HepG2 (cell line): ENCODE measurements around the gene SLC5A6. TPM values are rescaled to one million over a fixed set of nuclear protein-coding genes. Genes with fewer than 3 reads are reported as not detected.

Experiments used
- FOXJ3 ChIP-seq: sonication (generic); formaldehyde crosslinking; IDR thresholded peaks from 2 replicates; pipeline ENCODE4 v1.4.0; 2020; ENCODE audit warnings: missing genetic modification reagents, mild to moderate bottlenecking, borderline replicate concordance
- HDAC2 ChIP-seq: sonication (generic); formaldehyde crosslinking; IDR thresholded peaks from 2 replicates; pipeline ENCODE4 v1.4.0; 2020; ENCODE audit warnings: missing genetic modification reagents
- MED8 ChIP-seq: sonication (generic); formaldehyde crosslinking; IDR thresholded peaks from 2 replicates; pipeline ENCODE4 v1.8.1; 2023; ENCODE audit warnings: mild to moderate bottlenecking, missing genetic modification reagents; ENCODE audit not compliant: insufficient replicate concordance
- MEF2D ChIP-seq: sonication (generic); formaldehyde crosslinking; IDR thresholded peaks from 2 replicates; pipeline ENCODE4 v1.5.1; 2020; ENCODE audit warnings: mild to moderate bottlenecking, missing genetic modification reagents
- MIER3 ChIP-seq: IDR thresholded peaks from 2 replicates; pipeline ENCODE4 v1.6.1; 2016; ENCODE audit warnings: missing compliant biosample characterization, borderline replicate concordance
- RFX1 ChIP-seq: fragments of 450-650 bp; IDR thresholded peaks from 2 replicates; pipeline ENCODE4 v1.6.1; 2017
- SKI ChIP-seq: fragments of 450-650 bp; IDR thresholded peaks from one replicate; pipeline ENCODE4 v1.6.1; 2018; ENCODE audit warnings: mild to moderate bottlenecking; ENCODE audit not compliant: partially characterized antibody
- SPEN ChIP-seq: sonication (generic); formaldehyde crosslinking; IDR thresholded peaks from 2 replicates; pipeline ENCODE4 v1.5.1; 2020; ENCODE audit warnings: low read depth, mild to moderate bottlenecking, missing genetic modification reagents
- SRF ChIP-seq: IDR thresholded peaks from 2 replicates; pipeline ENCODE4 v1.6.1; 2011; ENCODE audit warnings: mild to moderate bottlenecking, low read depth, low read length, moderate library complexity
- ZBTB7B ChIP-seq: sonication (generic); formaldehyde crosslinking; IDR thresholded peaks from 2 replicates; pipeline ENCODE4 v1.4.0; 2020; ENCODE audit warnings: missing genetic modification reagents
- ZNF124 ChIP-seq: sonication (generic); formaldehyde crosslinking; IDR thresholded peaks from 2 replicates; pipeline ENCODE4 v1.4.0; 2020; ENCODE audit warnings: missing genetic modification reagents
- ZNF331 ChIP-seq: sonication (generic); formaldehyde crosslinking; IDR thresholded peaks from 2 replicates; pipeline ENCODE4 v1.4.0; 2020; ENCODE audit warnings: missing genetic modification reagents
- ZNF33A ChIP-seq: sonication (generic); formaldehyde crosslinking; IDR thresholded peaks from 2 replicates; pipeline ENCODE4 v1.5.1; 2020; ENCODE audit warnings: missing genetic modification reagents, mild to moderate bottlenecking, moderate library complexity, borderline replicate concordance
- ZNF816 ChIP-seq: sonication (generic); formaldehyde crosslinking; IDR thresholded peaks from 2 replicates; pipeline ENCODE4 v1.8.0; 2022; ENCODE audit warnings: missing genetic modification reagents, mild to moderate bottlenecking, borderline replicate concordance
- polyA plus RNA-seq, 8 experiments: library from polyadenylated mRNA; depleted of rRNA in 3 of 8; stranded (reverse) in 7 of 8; unstranded in 1 of 8; fragments of >200 nt; fragmentation: Illumina TruSeq in 4 of 8; extraction: Trizol in 4 of 8; gene quantifications; 2 replicates each; pipeline versions ENCODE4 v1.2.1 to v1.2.3, GENCODE V29; 2011 to 2016; ENCODE audit warnings: low read depth in 4 of 8, missing spikeins in 1 of 8, mixed read lengths in 1 of 8; ENCODE audit not compliant: insufficient read depth in 1 of 8
- total RNA-seq, 5 experiments: library from RNA; depleted of rRNA; stranded (reverse); fragments of >200 nt; fragmentation: Illumina TruSeq; extraction: Trizol; gene quantifications; 2 replicates each; pipeline ENCODE4 v1.2.3, GENCODE V29; 2016; ENCODE audit warnings: low read depth in 1 of 5
- TF ChIP-seq, protein P1 (sequence below): sonication (generic); formaldehyde crosslinking; IDR thresholded peaks from 2 replicates; pipeline ENCODE4 v1.4.0; 2020; ENCODE audit warnings: missing genetic modification reagents
- TF ChIP-seq, protein P2 (sequence below): sonication (generic); formaldehyde crosslinking; IDR thresholded peaks from 2 replicates; pipeline ENCODE4 v1.4.0; 2020; ENCODE audit warnings: missing genetic modification reagents
- TF ChIP-seq, protein P3 (sequence below): sonication (generic); formaldehyde crosslinking; IDR thresholded peaks from 2 replicates; pipeline ENCODE4 v1.9.0; 2021; ENCODE audit warnings: missing genetic modification reagents, mild to moderate bottlenecking, borderline replicate concordance
- TF ChIP-seq, protein P4 (sequence below): IDR thresholded peaks from 2 replicates; pipeline ENCODE4 v1.6.1; 2016; ENCODE audit warnings: low read depth, missing genetic modification reagents, missing compliant biosample characterization
- TF ChIP-seq, protein P5 (sequence below): fragments of 450-650 bp; IDR thresholded peaks from 2 replicates; pipeline ENCODE4 v1.6.1; 2016

The SLC5A6 gene
- total and polyA plus RNA-seq, 2 of the 13 experiments (the other 11 are each of a cell fraction or from before 2014, with no cell fraction given) = 135 to 417 TPM

DNA sequence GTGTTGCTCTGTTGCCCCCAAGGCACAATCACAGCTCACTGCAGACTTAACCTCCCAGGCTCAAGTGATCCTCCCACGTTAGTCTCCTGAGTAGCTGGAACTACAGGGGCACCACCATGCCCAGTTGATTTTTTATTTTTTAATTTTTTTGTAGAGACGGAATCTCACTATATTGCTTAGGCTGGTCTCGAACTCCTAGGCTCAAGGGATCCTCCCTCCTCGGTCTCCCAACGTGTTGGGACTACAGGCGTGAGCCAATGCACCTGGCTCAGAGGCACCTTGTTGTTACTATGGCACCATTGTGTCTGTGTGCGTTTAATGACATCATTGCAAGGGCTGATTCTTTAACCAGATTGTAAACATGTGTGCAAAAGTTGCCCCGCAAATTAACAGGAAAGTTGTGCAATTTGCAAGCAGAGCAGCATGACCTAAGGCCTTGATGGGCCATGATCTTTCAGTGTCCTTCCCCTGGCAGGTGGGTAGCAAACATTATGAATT is 40.7 kb downstream of the SLC5A6 start (continued):
- TF ChIP-seq, protein P1, sequence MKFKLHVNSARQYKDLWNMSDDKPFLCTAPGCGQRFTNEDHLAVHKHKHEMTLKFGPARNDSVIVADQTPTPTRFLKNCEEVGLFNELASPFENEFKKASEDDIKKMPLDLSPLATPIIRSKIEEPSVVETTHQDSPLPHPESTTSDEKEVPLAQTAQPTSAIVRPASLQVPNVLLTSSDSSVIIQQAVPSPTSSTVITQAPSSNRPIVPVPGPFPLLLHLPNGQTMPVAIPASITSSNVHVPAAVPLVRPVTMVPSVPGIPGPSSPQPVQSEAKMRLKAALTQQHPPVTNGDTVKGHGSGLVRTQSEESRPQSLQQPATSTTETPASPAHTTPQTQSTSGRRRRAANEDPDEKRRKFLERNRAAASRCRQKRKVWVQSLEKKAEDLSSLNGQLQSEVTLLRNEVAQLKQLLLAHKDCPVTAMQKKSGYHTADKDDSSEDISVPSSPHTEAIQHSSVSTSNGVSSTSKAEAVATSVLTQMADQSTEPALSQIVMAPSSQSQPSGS (CRISPR knock-in tag) = peak; percentile 99
- TF ChIP-seq MEF2D (CRISPR knock-in tag) (peak; percentile 74), RFX1 (peak; percentile 81), ZNF33A (peak; percentile 67; the same call in 1 of the 2 replicates), SRF (no peak), SPEN (CRISPR knock-in tag) (peak; percentile 75), ZBTB7B (CRISPR knock-in tag) (0 out of 2 replicates have a peak, but pooled peaks have one; percentile 23), ZNF331 (CRISPR knock-in tag) (peak; percentile 91; the same call in 1 of the 2 replicates), ZNF124 (CRISPR knock-in tag) (no peak), ZNF816 (CRISPR knock-in tag) (peak; percentile 73; the same call in 1 of the 2 replicates), FOXJ3 (CRISPR knock-in tag) (peak; percentile 95), SKI (peak; percentile 69), HDAC2 (CRISPR knock-in tag) (peak; percentile 96), MIER3 (CRISPR knock-in tag) (peak; percentile 99; the same call in 1 of the 2 replicates), MED8 (CRISPR knock-in tag) (peak; percentile 67)
- TF ChIP-seq, protein P2, sequence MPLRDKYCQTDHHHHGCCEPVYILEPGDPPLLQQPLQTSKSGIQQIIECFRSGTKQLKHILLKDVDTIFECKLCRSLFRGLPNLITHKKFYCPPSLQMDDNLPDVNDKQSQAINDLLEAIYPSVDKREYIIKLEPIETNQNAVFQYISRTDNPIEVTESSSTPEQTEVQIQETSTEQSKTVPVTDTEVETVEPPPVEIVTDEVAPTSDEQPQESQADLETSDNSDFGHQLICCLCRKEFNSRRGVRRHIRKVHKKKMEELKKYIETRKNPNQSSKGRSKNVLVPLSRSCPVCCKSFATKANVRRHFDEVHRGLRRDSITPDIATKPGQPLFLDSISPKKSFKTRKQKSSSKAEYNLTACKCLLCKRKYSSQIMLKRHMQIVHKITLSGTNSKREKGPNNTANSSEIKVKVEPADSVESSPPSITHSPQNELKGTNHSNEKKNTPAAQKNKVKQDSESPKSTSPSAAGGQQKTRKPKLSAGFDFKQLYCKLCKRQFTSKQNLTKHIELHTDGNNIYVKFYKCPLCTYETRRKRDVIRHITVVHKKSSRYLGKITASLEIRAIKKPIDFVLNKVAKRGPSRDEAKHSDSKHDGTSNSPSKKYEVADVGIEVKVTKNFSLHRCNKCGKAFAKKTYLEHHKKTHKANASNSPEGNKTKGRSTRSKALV (CRISPR knock-in tag) = peak; percentile 74; the same call in 1 of the 2 replicates
- TF ChIP-seq, protein P3, sequence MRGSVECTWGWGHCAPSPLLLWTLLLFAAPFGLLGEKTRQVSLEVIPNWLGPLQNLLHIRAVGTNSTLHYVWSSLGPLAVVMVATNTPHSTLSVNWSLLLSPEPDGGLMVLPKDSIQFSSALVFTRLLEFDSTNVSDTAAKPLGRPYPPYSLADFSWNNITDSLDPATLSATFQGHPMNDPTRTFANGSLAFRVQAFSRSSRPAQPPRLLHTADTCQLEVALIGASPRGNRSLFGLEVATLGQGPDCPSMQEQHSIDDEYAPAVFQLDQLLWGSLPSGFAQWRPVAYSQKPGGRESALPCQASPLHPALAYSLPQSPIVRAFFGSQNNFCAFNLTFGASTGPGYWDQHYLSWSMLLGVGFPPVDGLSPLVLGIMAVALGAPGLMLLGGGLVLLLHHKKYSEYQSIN (CRISPR knock-in tag) = no peak
- TF ChIP-seq, protein P4, sequence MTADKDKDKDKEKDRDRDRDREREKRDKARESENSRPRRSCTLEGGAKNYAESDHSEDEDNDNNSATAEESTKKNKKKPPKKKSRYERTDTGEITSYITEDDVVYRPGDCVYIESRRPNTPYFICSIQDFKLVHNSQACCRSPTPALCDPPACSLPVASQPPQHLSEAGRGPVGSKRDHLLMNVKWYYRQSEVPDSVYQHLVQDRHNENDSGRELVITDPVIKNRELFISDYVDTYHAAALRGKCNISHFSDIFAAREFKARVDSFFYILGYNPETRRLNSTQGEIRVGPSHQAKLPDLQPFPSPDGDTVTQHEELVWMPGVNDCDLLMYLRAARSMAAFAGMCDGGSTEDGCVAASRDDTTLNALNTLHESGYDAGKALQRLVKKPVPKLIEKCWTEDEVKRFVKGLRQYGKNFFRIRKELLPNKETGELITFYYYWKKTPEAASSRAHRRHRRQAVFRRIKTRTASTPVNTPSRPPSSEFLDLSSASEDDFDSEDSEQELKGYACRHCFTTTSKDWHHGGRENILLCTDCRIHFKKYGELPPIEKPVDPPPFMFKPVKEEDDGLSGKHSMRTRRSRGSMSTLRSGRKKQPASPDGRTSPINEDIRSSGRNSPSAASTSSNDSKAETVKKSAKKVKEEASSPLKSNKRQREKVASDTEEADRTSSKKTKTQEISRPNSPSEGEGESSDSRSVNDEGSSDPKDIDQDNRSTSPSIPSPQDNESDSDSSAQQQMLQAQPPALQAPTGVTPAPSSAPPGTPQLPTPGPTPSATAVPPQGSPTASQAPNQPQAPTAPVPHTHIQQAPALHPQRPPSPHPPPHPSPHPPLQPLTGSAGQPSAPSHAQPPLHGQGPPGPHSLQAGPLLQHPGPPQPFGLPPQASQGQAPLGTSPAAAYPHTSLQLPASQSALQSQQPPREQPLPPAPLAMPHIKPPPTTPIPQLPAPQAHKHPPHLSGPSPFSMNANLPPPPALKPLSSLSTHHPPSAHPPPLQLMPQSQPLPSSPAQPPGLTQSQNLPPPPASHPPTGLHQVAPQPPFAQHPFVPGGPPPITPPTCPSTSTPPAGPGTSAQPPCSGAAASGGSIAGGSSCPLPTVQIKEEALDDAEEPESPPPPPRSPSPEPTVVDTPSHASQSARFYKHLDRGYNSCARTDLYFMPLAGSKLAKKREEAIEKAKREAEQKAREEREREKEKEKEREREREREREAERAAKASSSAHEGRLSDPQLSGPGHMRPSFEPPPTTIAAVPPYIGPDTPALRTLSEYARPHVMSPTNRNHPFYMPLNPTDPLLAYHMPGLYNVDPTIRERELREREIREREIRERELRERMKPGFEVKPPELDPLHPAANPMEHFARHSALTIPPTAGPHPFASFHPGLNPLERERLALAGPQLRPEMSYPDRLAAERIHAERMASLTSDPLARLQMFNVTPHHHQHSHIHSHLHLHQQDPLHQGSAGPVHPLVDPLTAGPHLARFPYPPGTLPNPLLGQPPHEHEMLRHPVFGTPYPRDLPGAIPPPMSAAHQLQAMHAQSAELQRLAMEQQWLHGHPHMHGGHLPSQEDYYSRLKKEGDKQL = no peak; the same call in 1 of the 2 replicates
- TF ChIP-seq, protein P5, sequence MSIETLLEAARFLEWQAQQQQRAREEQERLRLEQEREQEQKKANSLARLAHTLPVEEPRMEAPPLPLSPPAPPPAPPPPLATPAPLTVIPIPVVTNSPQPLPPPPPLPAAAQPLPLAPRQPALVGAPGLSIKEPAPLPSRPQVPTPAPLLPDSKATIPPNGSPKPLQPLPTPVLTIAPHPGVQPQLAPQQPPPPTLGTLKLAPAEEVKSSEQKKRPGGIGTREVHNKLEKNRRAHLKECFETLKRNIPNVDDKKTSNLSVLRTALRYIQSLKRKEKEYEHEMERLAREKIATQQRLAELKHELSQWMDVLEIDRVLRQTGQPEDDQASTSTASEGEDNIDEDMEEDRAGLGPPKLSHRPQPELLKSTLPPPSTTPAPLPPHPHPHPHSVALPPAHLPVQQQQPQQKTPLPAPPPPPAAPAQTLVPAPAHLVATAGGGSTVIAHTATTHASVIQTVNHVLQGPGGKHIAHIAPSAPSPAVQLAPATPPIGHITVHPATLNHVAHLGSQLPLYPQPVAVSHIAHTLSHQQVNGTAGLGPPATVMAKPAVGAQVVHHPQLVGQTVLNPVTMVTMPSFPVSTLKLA = peak; percentile 53
